ENCODE results near the gene LYPD6B.
A peak's percentile ranks its signal among the peaks of the same experiment; 100 is the strongest.

Gene LYPD6B

DNA sequence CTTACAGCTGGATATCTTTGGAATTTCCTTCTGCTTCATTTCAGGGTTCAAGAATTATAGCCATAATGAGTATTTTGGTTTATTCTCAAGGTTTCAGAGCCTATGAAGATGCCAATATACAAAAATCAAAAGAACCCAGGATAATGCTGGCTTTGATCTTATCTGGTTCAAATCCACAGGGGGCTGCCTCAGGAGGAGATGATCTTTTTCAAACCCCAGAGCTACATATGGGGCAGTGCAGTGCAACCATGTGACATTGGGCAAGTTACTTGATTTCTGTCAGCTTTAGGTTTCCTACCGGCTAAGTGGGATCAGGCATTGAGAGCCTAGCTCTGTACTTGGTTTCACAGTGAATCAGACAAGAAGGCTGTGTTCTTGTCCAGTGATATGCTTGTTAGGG lies 23.0 kb upstream of the LYPD6B start:
- no peak for DNase-seq

DNA sequence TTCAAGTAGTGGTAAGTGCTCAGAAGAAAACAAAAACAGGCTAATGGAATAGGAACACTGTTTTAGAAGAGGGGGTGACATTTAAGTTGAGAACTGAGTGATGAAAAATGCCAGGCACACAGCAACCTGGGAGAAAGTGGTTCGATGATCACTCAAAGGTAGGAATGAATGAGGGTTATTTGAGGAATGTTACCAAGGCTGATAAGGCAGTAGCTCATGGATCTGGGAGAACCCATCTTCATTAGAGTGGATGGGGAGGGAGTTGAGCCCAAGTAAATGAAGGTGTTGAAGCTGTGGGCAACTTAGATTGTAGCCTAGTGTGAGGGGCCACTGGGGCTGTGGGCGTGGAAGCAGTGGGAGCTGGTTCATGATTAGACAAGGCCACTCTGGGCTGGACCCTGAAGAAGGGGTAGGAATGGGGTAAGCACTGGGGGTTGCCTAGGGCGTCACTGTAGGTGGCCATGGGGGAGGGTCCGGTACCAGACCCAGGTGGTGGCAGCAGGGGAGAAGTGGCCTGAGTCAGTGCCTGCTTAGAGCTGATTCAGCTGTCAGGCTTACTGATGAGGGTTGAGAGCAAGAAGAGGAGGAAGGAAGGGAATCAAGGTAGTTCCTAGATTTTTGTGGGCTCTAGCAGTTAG lies 22.5 kb upstream of the LYPD6B start:
- DNase-seq = no peak

DNA sequence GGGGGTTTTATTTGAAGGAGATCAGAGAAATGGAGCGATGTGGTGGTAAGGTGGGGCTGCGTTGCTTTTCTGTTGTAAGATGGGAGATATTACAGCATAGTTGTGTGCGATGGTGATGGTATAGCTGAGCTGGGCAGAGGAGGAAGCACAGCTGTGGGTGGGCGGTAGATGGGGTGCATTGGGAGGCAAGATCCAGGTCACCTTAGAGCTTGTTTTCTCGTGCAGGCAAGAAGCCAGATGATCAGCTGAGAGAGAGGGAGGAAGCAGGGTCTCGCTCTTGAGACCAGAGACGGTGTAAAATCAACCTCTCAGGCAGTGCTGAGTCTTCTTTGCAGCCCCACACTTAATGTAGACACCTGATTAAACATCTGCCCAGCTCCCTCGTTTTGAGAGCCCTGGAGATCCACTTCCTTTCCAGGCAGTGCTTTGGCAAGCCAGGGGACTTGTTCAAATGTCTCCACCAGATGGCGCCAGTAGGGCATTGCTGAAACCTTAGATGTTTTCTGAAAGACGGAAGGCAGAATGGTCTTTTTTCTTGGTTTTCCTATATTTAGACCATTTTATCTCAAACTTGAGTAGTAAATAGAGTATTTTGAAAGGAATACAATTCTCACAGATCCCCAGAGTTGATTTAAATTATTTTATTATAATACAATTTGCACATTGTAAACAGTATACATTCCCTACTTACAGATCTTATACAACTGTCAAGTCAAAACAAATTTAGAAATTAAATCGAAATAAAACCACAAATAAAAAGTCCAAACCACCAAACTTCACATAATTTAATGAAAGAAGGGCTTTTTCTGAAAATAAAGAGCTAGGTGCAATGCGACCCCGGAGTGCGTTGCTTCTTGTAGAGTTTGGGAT lies 21.1 kb upstream of the LYPD6B start:
- peak; percentile 71 for DNase-seq

DNA sequence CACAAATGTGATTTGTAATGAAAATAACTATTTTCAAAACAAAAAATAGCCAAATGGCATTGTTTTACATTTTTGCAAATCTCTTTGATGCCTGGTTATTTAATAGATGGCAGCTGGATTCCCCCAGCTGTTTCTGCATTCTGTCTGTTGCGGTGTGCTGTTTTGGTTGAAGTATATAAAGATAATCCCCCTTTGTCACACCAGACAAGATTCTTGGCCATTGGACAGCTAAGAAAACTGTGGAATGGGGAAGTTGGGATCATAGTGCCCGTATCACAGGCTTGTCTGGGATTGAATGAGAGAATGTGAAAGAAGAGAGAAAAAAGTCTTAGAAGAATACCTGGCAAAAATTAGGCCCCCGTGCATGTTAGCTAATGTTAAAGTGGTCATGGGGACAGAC lies 19.5 kb upstream of the LYPD6B start:
- DNase-seq = no peak

DNA sequence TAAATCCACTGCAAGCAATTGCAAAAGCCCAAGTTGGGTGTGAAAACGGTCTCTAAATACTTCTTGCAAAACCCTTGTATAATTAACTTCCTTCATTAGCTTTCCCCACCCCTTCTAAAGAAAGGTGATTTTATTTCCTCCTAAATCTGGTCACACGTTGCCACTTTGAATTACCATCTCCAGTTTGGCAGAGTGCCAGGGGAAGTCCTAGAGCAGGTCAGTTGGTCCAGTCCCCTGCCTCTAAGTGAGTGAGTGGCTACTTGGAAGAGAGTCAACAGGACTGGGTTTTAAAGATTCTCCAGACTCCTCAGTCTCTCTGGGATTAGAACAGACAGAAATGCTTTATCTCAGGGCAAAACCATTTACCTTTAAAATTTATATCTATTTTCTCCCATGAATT lies 18.7 kb upstream of the LYPD6B start:
- DNase-seq = no peak

DNA sequence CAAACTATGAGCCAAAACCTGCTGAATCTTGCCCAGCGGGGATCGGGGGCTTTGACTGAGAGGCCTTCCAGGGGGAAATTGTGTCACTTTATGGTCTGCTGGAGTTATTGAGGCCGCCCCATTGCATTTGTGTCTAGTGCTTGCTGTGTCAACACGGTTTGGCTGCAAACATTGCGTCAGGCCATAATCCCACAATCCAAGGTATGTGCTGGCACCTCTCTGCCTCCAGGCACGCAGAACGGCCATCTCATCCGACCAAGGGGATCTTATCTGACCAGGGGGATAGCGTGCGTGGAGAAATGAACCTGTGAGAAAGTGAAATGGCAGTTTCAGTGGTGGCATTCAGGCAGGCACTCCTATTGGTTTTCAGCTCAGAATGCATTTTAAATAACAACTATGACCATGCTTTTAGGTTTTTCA lies 18.1 kb upstream of the LYPD6B start:
- no peak for DNase-seq

DNA sequence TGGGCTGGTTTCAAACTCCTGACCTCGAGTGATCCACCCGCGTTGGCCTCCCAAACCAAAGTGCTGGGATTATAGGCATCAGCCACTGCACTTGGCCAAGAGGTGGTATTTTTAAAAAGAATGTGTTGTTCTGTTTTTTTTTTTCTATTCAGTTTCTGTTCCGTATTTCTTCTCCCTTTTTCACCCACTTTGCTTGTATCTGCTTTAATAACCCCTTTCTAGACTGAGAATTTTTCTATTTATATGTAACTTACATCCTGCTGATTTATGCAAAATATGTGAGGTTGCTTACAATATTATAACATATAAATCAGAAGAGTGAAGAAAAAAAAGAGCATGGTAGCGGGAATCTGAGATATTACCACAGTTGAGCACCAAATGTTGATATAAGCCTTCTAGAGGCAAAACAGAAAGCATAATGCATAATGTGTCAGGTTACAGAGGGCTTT lies 17.2 kb upstream of the LYPD6B start:
- DNase-seq = peak; percentile 13

DNA sequence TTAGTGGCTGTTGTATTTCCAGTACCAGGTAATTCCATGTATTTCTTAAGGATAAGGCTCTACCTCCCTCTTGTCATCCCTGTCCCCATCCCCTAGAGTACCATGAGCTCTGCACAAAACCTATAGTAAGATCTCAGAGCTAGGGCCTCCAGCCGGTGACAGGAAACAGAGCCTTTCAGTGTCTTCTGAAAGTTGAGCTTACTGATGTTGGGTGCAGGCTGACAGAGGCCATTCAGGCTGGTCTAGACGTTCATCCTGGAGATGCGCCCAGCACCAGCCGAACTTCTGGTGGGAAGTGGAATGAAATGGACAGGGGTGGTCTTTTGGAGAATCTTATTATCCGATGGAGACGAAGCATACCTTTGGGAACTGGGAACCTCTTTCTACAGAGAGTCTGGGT lies 16.7 kb upstream of the LYPD6B start:
- no peak for DNase-seq

DNA sequence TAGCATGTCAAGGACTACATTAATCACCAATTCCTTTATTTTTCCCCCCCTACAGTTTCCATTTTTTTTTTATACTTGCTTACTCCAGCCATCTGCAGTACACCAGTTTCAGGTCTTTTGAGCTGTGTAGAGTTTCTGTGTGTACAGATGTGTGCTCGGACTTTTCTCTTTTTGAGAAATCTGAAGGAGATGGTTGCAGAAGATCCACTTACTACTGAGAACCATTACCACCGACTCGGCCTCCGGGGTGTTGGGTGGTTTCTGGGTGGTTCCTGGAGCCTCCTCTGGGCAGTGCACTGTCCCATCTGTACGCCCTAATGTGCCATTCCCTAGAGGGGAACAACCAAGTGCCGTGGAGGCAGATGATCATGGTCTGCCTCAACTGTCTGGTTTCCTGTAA lies 15.4 kb upstream of the LYPD6B start:
- DNase-seq = no peak

DNA sequence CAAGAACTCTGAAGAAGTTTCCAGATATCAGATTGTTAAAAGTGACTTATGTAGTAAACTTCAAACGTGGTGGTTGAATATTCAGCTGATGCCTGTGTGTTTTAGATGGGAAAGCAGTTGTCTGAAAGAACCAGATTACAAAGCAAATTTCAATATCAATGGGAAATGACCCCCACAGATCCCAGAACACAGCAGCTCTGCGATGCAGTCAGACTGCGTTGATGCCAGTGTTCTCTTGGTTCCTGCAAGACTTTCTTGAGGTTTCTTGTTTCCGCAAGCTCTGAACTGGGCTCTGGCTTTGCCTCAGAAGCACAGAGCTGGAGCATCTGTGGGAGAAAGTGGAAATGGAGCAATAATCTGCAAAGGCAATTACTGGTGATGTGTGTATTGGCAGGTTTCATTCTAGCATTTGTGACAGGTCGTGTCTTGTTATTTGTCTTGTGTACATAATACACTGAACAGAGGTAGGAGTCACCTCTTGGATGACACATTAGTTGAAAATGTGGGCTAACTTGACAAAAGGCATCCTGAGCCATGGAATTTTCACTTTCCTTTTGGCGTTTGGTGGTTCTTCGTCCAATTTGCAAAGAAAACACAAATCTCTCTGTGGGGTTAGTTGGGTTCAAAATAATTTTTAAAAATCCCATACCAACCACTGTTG lies 10.8 kb upstream of the LYPD6B start:
- DNase-seq = no peak

DNA sequence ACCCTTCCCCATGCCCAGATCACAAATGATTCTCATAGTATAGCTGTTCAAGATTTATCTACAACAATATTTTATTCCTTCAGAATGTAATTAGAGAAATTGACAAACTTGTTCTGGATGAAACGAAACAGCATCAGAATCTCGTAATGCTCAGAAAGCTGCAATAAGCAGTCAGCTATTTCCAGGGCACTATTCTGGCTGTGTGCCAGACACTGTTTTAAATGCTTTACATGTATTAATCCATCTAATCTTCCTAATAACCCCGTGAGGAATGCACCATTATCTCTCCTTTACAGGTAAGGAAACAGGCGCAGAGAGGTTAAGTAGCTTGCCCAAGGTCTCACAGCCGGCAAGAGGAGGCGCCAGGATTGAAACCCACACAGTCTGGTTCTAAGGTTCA lies 10.1 kb upstream of the LYPD6B start:
- no peak for DNase-seq

DNA sequence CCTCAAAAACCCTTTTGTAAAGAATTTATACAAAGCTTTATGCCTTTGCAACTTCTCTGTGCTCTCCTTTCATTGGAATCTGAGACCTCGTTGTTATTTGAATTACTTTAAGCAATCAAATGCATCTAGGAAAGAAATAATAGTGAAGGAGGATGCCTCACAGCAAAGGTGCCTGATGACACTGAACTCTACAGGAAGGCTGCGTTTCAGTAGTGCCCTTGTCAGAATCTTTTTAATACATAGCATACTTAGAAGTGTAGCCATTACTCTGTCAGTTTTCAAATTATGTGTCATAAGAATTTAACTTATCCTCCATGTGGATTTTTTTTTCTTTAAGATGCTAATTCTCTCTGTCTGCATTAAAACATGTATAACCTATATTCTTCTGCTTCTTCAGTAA lies 9.6 kb upstream of the LYPD6B start:
- no peak for DNase-seq

DNA sequence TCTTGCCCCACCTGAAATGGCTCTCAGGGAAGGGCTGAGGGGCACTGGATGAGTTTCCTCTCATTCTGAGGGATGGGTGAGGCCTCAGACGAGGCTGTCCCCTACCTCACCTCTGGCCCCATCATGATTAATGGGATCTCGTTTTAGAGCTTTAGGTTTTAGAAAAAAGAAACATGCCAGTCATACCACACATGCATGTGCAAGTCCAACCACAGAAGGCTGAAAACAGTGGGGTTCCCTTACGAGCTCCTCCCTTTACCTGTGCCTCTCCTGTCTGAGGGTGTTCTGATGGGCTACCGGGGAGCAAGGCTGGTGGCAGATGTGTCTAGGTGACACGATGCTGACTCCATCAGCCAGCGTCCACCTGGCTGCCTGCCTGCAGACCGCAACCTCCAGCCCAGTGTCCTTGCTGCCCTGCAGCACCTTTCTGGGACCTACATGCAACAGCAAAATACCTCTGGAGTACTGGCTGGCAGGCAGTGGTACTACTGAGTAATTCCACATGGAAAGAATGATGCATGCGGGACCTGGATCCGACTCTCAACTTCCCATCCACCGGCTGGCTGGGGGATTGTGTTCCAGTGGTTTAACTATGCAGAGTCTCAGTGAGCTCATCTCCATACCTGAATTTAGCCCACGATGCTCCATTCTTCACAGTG lies 9.1 kb upstream of the LYPD6B start:
- DNase-seq = no peak

DNA sequence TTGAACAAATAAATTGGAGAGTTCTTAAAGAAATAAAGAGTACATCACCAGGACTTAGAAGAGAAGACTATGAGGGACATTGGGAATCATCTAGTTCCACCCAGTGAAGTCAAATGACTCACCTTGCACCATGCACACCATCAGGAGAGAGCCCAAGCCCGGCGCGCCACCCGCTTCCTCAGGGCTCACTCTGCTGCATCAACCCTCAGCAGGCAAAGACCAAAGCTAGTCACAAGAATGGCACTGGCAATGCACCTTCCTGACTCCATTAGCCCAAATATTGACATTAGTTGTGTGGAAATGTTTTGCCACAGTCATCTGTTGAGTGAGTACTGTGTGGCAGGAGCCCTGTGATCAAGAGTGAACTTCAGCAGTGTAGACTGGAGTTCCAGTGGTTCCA lies 7.1 kb upstream of the LYPD6B start:
- DNase-seq = no peak

DNA sequence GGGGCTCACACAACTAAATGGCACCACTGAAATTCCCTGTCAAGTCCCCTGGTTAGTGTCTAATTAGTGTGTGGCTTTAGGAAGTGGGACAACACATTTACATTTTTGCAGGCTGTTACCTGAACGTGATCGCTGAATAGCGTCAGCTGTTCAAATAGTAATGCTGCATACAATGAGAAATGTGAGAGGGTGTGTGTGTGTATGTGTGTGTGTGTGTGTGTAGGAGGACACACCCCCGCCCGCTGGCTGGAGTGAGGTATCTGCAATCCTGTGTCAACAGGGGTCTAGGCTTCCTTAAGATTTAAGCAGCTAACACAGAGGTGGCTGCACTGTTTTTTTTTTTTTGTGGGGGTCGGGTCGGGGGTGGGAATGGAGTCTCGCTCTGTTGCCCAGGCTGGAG lies 4.8 kb upstream of the LYPD6B start:
- DNase-seq = no peak

DNA sequence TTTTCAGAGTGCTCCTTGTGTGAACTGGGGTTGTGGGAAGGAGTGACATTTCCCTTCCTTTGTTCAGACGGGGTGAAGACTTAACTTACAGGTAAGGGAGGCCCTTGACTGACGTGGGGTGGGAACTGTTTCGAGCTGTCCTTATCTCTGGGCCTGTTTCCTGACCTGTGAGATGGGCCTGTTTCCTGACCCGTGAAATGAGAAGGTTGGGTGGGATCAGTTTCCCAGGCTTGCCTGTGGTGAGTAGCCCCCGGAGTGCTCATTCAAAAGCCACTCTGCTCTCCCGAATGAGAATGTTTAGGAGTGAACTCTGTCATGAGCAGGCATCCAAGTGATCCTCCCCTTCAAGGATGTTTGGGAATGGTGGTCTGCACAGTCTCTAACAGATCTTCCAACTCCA lies 4.1 kb upstream of the LYPD6B start:
- DNase-seq = no peak

DNA sequence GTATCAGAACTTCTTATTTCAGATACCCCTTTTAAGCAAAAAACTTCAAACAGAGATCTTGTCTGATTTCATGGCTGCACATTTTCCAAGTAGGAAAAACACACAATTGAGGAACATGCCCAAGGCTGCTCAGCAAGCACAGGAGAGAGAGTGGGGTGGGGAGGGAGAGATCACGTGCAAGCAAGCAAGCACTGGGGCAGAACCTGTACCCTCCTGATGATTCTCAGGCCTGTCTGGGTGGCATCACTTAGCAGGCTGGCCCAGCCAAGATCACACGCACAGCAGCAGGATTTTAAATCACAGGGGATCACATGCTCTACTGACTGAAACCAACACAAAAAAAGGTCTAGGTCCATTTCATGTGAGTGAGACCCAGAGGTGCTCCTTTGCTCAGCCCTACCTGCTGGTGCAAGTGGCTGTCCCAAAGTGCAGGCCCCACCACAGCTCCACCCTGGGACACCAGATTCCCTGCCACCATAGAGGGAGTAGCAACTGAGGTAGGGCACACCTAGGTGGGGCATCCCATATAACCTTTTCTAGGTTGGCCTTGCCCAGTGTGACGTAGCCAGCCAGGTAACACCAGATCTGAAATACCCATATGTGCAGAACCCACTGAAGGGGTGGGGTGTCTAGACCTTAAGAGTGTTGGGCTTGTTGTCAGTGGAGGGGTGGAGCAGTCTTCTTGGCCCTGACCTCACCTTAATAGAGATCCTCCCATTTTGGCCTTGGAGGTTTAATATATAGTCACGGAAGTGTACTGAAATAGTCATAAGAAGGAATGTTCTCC lies 1.8 kb upstream of the LYPD6B start:
- no peak for DNase-seq

DNA sequence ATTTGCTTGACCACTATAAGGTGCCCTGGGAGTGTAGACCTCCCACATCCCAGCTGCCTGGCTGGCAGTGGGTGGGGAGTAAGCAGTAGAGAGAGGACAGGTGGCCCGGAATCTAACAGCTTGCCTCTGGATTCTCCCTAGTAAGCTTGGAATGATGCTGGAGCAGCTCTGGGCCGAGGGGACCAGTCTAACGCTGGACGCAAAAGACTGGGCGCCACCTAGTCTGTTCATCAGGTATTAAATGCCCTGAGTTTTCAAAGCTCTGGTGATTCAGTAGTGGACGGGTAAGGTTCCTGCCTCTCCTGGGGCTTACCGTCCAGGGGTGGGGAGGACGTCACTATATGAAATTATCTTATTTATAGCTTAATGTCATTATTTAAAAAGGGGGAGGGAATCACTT lies 648 bp upstream of the LYPD6B start:
- no peak for DNase-seq

DNA sequence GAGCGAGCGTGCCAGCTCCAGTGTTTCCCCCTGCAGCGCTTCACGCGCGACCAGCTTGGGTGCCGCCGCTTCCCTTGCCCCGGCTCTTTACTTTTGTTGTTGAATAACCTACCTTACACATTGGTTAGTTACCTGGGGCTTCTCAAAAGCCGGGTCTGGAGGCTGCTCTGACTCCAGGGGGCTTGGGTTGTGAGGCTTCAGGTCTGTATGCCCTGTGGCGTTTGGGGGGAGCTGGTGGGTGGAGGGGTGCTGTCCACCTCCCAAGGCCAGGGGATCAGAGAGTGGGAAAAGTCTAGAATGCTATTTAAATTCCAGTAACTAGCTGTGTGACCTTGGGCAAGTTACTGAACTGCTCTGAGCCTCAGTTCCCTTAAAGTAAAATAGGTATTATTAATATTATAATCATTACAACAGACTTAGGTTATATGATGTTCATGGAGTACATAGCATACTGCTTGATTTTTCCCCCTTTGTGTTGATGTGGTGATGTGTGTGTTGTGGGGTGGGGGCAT lies 770 bp downstream of the LYPD6B start:
- DNase-seq = no peak

DNA sequence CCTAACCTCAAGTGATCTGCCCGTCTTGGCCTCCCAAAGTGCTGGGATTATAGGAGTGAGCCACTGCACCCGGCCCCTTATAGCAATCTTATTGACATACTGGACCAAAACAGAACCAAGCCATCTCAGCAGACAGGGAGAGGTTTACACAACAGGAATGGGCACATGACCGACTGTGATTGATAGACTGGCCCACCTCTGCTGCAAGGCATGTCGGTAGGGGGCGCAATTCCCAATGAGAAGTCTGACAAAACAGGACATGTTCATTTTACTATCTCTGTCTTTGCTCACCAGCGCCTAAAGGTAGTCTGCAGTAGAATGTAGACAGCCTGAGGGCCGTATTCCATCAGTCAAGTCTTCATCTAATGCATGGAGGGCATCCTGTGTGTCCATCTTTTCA lies 2.0 kb downstream of the LYPD6B start:
- peak; percentile 51 for DNase-seq

DNA sequence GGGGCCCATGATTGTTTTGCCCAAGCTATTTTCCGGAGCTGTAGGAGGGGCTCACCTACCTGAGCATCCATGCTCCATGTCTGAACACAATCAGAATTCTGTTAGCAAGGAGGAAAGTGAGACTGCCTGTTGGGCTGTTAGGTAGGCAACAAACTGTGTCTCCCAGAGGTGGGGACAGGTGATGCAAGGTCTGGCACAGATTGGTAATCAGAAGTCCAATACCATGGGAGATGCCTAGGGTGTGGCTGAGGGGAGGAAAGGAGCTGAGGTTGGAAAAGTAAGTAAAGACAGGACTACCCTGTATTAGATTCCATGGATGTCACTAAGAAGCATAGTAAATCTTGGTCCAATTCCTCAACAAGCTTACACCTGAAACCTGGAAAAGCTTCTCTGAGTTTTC lies 3.0 kb downstream of the LYPD6B start:
- DNase-seq = no peak

DNA sequence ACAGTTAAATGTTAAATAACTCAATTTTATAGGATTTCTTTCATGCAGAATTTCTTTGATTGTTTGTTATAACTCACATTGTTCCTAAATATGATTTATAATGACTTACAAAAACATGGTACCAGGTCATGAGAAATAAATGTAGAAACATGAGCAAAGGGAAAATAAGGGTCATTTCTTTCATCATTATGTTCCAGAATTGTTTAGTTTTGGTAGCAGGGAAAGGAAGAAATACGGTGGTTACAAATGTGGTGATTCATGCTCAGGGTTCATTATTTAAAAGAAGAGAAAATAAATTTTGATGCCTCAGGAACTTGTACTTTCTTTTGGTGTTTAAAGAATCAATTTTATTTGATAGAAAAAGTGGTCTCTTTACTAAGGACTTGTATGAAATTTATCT lies 4.4 kb downstream of the LYPD6B start:
- no peak for DNase-seq

DNA sequence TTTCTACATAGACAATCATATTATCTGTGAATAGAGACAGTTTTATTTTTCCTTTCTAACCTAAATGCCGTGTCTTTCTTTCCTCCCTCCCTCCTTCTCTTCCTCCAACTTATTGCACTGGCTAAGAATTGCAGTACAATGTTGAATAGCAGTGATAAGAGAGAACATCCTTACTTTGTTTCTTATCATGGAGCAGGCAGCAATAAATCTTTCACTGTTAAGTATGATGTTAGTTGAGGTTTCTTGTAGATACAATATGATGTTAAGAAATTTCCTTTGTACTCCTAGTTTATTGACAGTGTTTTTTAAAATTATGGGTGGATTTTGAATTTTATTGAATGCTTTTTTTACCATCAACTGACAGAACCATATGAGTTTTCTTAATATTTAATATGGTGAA lies 6.0 kb downstream of the LYPD6B start:
- no peak for DNase-seq

All from inflammatory macrophage treated with lipopolysaccharide for 4 hours (primary cell).